Activated CD4-positive, alpha-beta T cell treated with anti-CD3 and anti-CD28 coated beads, Interleukin-2, amount 50 U/mL, for 16 hours (primary cell): Measurements from ENCODE around the gene OVCH2.
"Not testable (repeated sequence)": the region's sequence is repeated elsewhere in the genome, so short reads cannot be mapped to it uniquely, and the experiment has no call there.

ENCODE experiments used
- DNase-seq: peaks from one replicate; pipeline ENCODE4 v3.0.0-alpha.2; 2020

OVCH2 gene

GRCh38 chr11:7671347-7672215, 34.7 kb downstream of the OVCH2 start:
- DNase-seq: peak; percentile 4

- DNase-seq: no peak
Observed at GRCh38 chr11:7670641-7671040, 35.6 kb downstream of the OVCH2 start.

- DNase-seq: no peak
Observed at GRCh38 chr11:7668911-7669310, 37.4 kb downstream of the OVCH2 start.

GRCh38 chr11:7668464-7668863, 37.8 kb downstream of the OVCH2 start:
- DNase-seq: no peak

- no peak for DNase-seq
Observed at GRCh38 chr11:7667460-7667859, 38.8 kb downstream of the OVCH2 start.

GRCh38 chr11:7666292-7666866, 39.9 kb downstream of the OVCH2 start:
- no peak for DNase-seq

GRCh38 chr11:7665473-7666291, 40.6 kb downstream of the OVCH2 start:
- DNase-seq: peak; percentile 83

GRCh38 chr11:7664867-7665266, 41.4 kb downstream of the OVCH2 start:
- DNase-seq: no peak

GRCh38 chr11:7663531-7663930, 42.7 kb downstream of the OVCH2 start:
- DNase-seq: not testable (repeated sequence)

GRCh38 chr11:7657306-7658025, 48.8 kb downstream of the OVCH2 start:
- DNase-seq: peak; percentile 37

- no peak for DNase-seq
Observed at GRCh38 chr11:7656704-7657103, 49.6 kb downstream of the OVCH2 start.

GRCh38 chr11:7655253-7656217, 50.7 kb downstream of the OVCH2 start:
- DNase-seq: no peak

GRCh38 chr11:7654195-7654705, 52.0 kb downstream of the OVCH2 start:
- no peak for DNase-seq

- no peak for DNase-seq
Observed at GRCh38 chr11:7651700-7652099, 54.6 kb downstream of the OVCH2 start.

- DNase-seq: no peak
Observed at GRCh38 chr11:7651140-7651551, 55.1 kb downstream of the OVCH2 start.

GRCh38 chr11:7648264-7648663, 58.0 kb downstream of the OVCH2 start:
- no peak for DNase-seq

- no peak for DNase-seq
Observed at GRCh38 chr11:7646866-7647265, 59.4 kb downstream of the OVCH2 start.

- no peak for DNase-seq
Observed at GRCh38 chr11:7645206-7645605, 61.1 kb downstream of the OVCH2 start.

GRCh38 chr11:7643314-7643713, 63.0 kb downstream of the OVCH2 start:
- DNase-seq: no peak

GRCh38 chr11:7642747-7643146, 63.5 kb downstream of the OVCH2 start:
- no peak for DNase-seq

- no peak for DNase-seq
Observed at GRCh38 chr11:7640816-7641215, 65.5 kb downstream of the OVCH2 start.

GRCh38 chr11:7639643-7640025, 66.6 kb downstream of the OVCH2 start:
- no peak for DNase-seq
